K562 (cell line): Measurements from ENCODE around the gene SLC48A1. TPM values are rescaled to one million over a fixed set of nuclear protein-coding genes. Genes with fewer than 3 reads are reported as not detected.

Experiments used
- ARID1B ChIP-seq: fragments of 450-650 bp; IDR thresholded peaks from 2 replicates; pipeline ENCODE4 v1.6.1; 2016; ENCODE audit warnings: antibody characterized with exemption, mild to moderate bottlenecking, inconsistent platforms
- BMI1 ChIP-seq: fragments of 150-350 bp; IDR thresholded peaks from 2 replicates; pipeline ENCODE4 v1.6.1; 2014; ENCODE audit warnings: low read length
- C11orf30 ChIP-seq: fragments of 450-650 bp; IDR thresholded peaks from 2 replicates; pipeline ENCODE4 v1.6.1; 2016; ENCODE audit warnings: low read depth, mild to moderate bottlenecking
- CAMTA2 ChIP-seq: fragments of 250-450 bp; sonication (Bioruptor Pico); conservative IDR thresholded peaks from 2 replicates; pipeline ENCODE4 v1.5.1; 2022
- DPF2 ChIP-seq: fragments of 450-650 bp; IDR thresholded peaks from 2 replicates; pipeline ENCODE4 v1.6.1; 2016
- LCOR ChIP-seq: sonication (generic); formaldehyde crosslinking; IDR thresholded peaks from 2 replicates; pipeline ENCODE4 v1.8.0; 2022; ENCODE audit warnings: mild to moderate bottlenecking, missing genetic modification reagents
- NCOA4 ChIP-seq: fragments of 450-650 bp; IDR thresholded peaks from 2 replicates; pipeline ENCODE4 v1.6.1; 2018; ENCODE audit warnings: mild to moderate bottlenecking; ENCODE audit not compliant: partially characterized antibody
- SMAD3 ChIP-seq: fragments of 450-650 bp; formaldehyde crosslinking; conservative IDR thresholded peaks from 2 replicates; pipeline ENCODE4 v1.4.0; 2020; ENCODE audit warnings: mild to moderate bottlenecking
- STAG1 ChIP-seq: sonication (generic); formaldehyde crosslinking; IDR thresholded peaks from 2 replicates; pipeline ENCODE4 v1.5.0; 2020; ENCODE audit warnings: missing genetic modification reagents, borderline replicate concordance
- STAT5B ChIP-seq: fragments of 250-450 bp; sonication (Bioruptor Pico); IDR thresholded peaks from 2 replicates; pipeline ENCODE4 v1.8.0; 2021; ENCODE audit warnings: mild to moderate bottlenecking, inconsistent platforms
- ZNF282 ChIP-seq: sonication (generic); formaldehyde crosslinking; IDR thresholded peaks from 2 replicates; pipeline ENCODE4 v1.8.1; 2023; ENCODE audit warnings: missing genetic modification reagents
- ZNF311 ChIP-seq: fragments of 250-450 bp; sonication (Bioruptor Pico); IDR thresholded peaks from 2 replicates; pipeline ENCODE4 v1.4.0; 2020; ENCODE audit warnings: mild to moderate bottlenecking, moderate library complexity
- ZNF41 ChIP-seq: fragments of 250-450 bp; sonication (Bioruptor Pico); conservative IDR thresholded peaks from 2 replicates; pipeline ENCODE4 v1.4.0; 2020; ENCODE audit warnings: mild to moderate bottlenecking
- ZNF583 ChIP-seq: fragments of 250-450 bp; sonication (Bioruptor Pico); IDR thresholded peaks from 2 replicates; pipeline ENCODE4 v1.4.0; 2020
- ZNF586 ChIP-seq: fragments of 450-650 bp; formaldehyde crosslinking; conservative IDR thresholded peaks from 2 replicates; pipeline ENCODE4 v1.4.0; 2020; ENCODE audit warnings: mild to moderate bottlenecking, moderate library complexity
- ZNF699 ChIP-seq: fragments of 250-450 bp; sonication (Bioruptor Pico); IDR thresholded peaks from 2 replicates; pipeline ENCODE4 v1.8.0; 2021; ENCODE audit warnings: mild to moderate bottlenecking, moderate library complexity; ENCODE audit not compliant: insufficient replicate concordance
- ZNF79 ChIP-seq: fragments of 250-450 bp; sonication (Bioruptor Pico); IDR thresholded peaks from 2 replicates; pipeline ENCODE4 v1.4.0; 2020; ENCODE audit warnings: low read depth, mild to moderate bottlenecking, moderate library complexity
- polyA plus RNA-seq, 8 experiments: library from polyadenylated mRNA; depleted of rRNA in 4 of 8; stranded (reverse) in 5 of 8; unstranded in 3 of 8; fragments of >200 nt; fragmentation: Nextera tagmentation in 2 of 8; fragmentation: Illumina TruSeq in 1 of 8; extraction: Ambion mirVana in 2 of 8; extraction: Trizol in 1 of 8; gene quantifications; 2 replicates each; pipeline versions ENCODE4 v1.2.1 to v1.2.3, GENCODE V29; 2011 to 2014; ENCODE audit warnings: inconsistent platforms in 1 of 8, missing spikeins in 1 of 8
- total RNA-seq, 7 experiments: library from RNA; depleted of rRNA in 6 of 7; stranded (reverse); fragments of >200 nt in 6 of 7; fragmentation: Illumina TruSeq in 2 of 7; extraction: Trizol in 2 of 7; gene quantifications; 2 replicates each; pipeline versions ENCODE4 v1.2.1 to v1.2.3, GENCODE V29; 2011 to 2021; ENCODE audit warnings: low replicate concordance in 1 of 7
- TF ChIP-seq, protein P1 (sequence below): fragments of 250-450 bp; sonication (Bioruptor Pico); IDR thresholded peaks from 2 replicates; pipeline ENCODE4 v1.4.0; 2020; ENCODE audit warnings: mild to moderate bottlenecking, moderate library complexity, borderline replicate concordance
- TF ChIP-seq, protein P2 (sequence below): fragments of 250-450 bp; sonication (Bioruptor Pico); IDR thresholded peaks from 2 replicates; pipeline ENCODE4 v1.4.0; 2020
- TF ChIP-seq, protein P3 (sequence below): fragments of 450-650 bp; IDR thresholded peaks from 2 replicates; pipeline ENCODE4 v1.6.1; 2018; ENCODE audit warnings: mild to moderate bottlenecking, low read depth; ENCODE audit not compliant: partially characterized antibody

Gene SLC48A1
- total and polyA plus RNA-seq, 9 of the 15 experiments (the other 6 are each of a cell fraction or from before 2014, with no cell fraction given), result 10.7 to 37.5 (median 18.7) TPM

DNA sequence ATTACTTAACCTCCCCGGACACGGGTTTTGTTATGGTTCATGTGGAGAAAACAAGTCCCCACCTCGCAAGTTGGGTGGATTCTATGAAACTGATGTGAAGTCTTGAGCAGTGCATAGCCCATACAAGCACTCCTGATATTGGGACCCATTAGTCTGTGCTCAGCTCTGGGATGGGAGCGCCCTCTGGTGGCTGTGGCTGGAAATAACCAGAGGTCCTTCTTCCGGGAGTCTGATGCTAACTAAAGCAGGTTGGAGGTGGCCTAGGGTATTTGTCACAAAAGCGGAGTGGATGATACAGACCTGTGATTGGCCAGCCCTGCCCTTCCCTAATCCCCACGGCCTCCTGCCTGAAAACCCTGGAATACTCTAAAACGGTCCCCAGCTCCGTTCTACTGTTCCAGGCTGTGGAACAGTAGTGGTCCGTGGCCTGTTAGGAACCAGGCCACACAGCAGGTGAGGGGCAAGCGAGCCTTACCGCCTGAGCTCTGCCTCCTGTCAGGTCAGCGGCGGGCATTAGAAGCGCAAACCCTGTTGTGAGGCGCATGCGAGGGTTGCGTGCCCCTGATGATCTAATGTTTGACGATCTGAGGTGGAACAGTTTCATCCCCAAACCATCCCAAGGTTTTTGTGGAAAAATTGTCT lies 6.4 kb downstream of the SLC48A1 start (continued):
- TF ChIP-seq, protein P1, sequence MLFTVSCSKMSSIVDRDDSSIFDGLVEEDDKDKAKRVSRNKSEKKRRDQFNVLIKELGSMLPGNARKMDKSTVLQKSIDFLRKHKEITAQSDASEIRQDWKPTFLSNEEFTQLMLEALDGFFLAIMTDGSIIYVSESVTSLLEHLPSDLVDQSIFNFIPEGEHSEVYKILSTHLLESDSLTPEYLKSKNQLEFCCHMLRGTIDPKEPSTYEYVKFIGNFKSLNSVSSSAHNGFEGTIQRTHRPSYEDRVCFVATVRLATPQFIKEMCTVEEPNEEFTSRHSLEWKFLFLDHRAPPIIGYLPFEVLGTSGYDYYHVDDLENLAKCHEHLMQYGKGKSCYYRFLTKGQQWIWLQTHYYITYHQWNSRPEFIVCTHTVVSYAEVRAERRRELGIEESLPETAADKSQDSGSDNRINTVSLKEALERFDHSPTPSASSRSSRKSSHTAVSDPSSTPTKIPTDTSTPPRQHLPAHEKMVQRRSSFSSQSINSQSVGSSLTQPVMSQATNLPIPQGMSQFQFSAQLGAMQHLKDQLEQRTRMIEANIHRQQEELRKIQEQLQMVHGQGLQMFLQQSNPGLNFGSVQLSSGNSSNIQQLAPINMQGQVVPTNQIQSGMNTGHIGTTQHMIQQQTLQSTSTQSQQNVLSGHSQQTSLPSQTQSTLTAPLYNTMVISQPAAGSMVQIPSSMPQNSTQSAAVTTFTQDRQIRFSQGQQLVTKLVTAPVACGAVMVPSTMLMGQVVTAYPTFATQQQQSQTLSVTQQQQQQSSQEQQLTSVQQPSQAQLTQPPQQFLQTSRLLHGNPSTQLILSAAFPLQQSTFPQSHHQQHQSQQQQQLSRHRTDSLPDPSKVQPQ (CRISPR knock-in tag), result no peak
- TF ChIP-seq ZNF586, result no peak
- TF ChIP-seq ZNF282 (CRISPR knock-in tag), result no peak
- TF ChIP-seq DPF2, result no peak
- no peak for TF ChIP-seq BMI1
- no peak for TF ChIP-seq ZNF699 (CRISPR knock-in tag)
- TF ChIP-seq ZNF79 (CRISPR knock-in tag), result no peak
- TF ChIP-seq NCOA4, result no peak
- no peak for TF ChIP-seq CAMTA2 (CRISPR knock-in tag)
- peak; percentile 41; the same call in 1 of the 2 replicates for TF ChIP-seq STAG1 (CRISPR knock-in tag)
- TF ChIP-seq, protein P2, sequence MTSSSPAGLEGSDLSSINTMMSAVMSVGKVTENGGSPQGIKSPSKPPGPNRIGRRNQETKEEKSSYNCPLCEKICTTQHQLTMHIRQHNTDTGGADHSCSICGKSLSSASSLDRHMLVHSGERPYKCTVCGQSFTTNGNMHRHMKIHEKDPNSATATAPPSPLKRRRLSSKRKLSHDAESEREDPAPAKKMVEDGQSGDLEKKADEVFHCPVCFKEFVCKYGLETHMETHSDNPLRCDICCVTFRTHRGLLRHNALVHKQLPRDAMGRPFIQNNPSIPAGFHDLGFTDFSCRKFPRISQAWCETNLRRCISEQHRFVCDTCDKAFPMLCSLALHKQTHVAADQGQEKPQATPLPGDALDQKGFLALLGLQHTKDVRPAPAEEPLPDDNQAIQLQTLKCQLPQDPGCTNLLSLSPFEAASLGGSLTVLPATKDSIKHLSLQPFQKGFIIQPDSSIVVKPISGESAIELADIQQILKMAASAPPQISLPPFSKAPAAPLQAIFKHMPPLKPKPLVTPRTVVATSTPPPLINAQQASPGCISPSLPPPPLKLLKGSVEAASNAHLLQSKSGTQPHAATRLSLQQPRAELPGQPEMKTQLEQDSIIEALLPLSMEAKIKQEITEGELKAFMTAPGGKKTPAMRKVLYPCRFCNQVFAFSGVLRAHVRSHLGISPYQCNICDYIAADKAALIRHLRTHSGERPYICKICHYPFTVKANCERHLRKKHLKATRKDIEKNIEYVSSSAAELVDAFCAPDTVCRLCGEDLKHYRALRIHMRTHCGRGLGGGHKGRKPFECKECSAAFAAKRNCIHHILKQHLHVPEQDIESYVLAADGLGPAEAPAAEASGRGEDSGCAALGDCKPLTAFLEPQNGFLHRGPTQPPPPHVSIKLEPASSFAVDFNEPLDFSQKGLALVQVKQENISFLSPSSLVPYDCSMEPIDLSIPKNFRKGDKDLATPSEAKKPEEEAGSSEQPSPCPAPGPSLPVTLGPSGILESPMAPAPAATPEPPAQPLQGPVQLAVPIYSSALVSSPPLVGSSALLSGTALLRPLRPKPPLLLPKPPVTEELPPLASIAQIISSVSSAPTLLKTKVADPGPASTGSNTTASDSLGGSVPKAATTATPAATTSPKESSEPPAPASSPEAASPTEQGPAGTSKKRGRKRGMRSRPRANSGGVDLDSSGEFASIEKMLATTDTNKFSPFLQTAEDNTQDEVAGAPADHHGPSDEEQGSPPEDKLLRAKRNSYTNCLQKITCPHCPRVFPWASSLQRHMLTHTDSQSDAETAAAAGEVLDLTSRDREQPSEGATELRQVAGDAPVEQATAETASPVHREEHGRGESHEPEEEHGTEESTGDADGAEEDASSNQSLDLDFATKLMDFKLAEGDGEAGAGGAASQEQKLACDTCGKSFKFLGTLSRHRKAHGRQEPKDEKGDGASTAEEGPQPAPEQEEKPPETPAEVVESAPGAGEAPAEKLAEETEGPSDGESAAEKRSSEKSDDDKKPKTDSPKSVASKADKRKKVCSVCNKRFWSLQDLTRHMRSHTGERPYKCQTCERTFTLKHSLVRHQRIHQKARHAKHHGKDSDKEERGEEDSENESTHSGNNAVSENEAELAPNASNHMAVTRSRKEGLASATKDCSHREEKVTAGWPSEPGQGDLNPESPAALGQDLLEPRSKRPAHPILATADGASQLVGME, result no peak
- TF ChIP-seq LCOR, result no peak
- TF ChIP-seq, protein P3, sequence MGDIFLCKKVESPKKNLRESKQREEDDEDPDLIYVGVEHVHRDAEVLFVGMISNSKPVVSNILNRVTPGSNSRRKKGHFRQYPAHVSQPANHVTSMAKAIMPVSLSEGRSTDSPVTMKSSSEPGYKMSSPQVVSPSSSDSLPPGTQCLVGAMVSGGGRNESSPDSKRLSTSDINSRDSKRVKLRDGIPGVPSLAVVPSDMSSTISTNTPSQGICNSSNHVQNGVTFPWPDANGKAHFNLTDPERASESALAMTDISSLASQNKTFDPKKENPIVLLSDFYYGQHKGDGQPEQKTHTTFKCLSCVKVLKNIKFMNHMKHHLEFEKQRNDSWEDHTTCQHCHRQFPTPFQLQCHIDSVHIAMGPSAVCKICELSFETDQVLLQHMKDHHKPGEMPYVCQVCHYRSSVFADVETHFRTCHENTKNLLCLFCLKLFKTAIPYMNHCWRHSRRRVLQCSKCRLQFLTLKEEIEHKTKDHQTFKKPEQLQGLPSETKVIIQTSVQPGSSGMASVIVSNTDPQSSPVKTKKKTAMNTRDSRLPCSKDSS, result no peak
- TF ChIP-seq STAT5B, result no peak
- peak; percentile 33; the same call in 1 of the 2 replicates for TF ChIP-seq SMAD3
- TF ChIP-seq C11orf30, result no peak
- TF ChIP-seq ARID1B, result no peak
- no peak for TF ChIP-seq ZNF311 (CRISPR knock-in tag)
- TF ChIP-seq ZNF583, result no peak
- TF ChIP-seq ZNF41 (CRISPR knock-in tag), result no peak
